H9 (cell line): ENCODE data around the gene GDAP1L1. TPM values are rescaled to one million over a fixed set of nuclear protein-coding genes. Genes with fewer than 3 reads are reported as not detected.

Source experiments
- DNase-seq: peaks from one replicate; pipeline ENCODE4 v3.0.0-alpha.2; 2017
- H2AFZ ChIP-seq: one replicate; pipeline ENCODE4 v1.6.1; 2013; ENCODE audit warnings: mild to moderate bottlenecking, low read length, control low read depth, moderate library complexity
- H2AK5ac ChIP-seq: 2 replicates; pipeline ENCODE4 v1.6.1; 2013; ENCODE audit warnings: low read length, control low read depth, mixed read lengths; ENCODE audit not compliant: insufficient read length
- H2BK120ac ChIP-seq: one replicate; pipeline ENCODE4 v1.6.1; 2013; ENCODE audit warnings: low read depth, mild to moderate bottlenecking, low read length, control low read depth, inconsistent platforms; ENCODE audit not compliant: poor library complexity, severe bottlenecking
- H2BK12ac ChIP-seq: 2 replicates; pipeline ENCODE4 v1.6.1; 2013; ENCODE audit warnings: low read length, control low read depth, mixed read lengths, low read depth; ENCODE audit not compliant: insufficient read length
- H2BK15ac ChIP-seq: 2 replicates; pipeline ENCODE4 v1.6.1; 2013; ENCODE audit warnings: low read depth, low read length, control low read depth
- H2BK20ac ChIP-seq: one replicate; pipeline ENCODE4 v1.6.1; 2013; ENCODE audit warnings: low read depth, mild to moderate bottlenecking, low read length, control low read depth, inconsistent platforms; ENCODE audit not compliant: poor library complexity, severe bottlenecking
- H2BK5ac ChIP-seq: 2 replicates; pipeline ENCODE4 v1.6.1; 2013; ENCODE audit warnings: low read length, control low read depth, mixed read lengths; ENCODE audit not compliant: insufficient read length
- H3K14ac ChIP-seq: 2 replicates; pipeline ENCODE4 v1.6.1; 2013; ENCODE audit warnings: low read length, control low read depth; ENCODE audit not compliant: insufficient read depth
- H3K18ac ChIP-seq: 2 replicates; pipeline ENCODE4 v1.6.1; 2013; ENCODE audit warnings: low read depth, mild to moderate bottlenecking, mixed read lengths, low read length, control low read depth; ENCODE audit not compliant: insufficient read length
- H3K23ac ChIP-seq: 2 replicates; pipeline ENCODE4 v1.6.1; 2013; ENCODE audit warnings: low read length, control low read depth, mixed read lengths, low read depth; ENCODE audit not compliant: insufficient read length
- H3K23me2 ChIP-seq: 2 replicates; pipeline ENCODE4 v1.6.1; 2013; ENCODE audit warnings: low read depth, mild to moderate bottlenecking, mixed read lengths, low read length, control low read depth; ENCODE audit not compliant: insufficient read length, poor library complexity, severe bottlenecking
- H3K27ac ChIP-seq: 2 replicates; pipeline ENCODE4 v1.5.1; 2013; ENCODE audit warnings: low read length, control low read depth, mixed read lengths, low read depth; ENCODE audit not compliant: insufficient read length
- H3K27me3 ChIP-seq: 2 replicates; pipeline ENCODE4 v1.6.1; 2013; ENCODE audit warnings: low read length, control low read depth, inconsistent platforms; ENCODE audit not compliant: insufficient read depth
- H3K4ac ChIP-seq: 2 replicates; pipeline ENCODE4 v1.6.1; 2013; ENCODE audit warnings: low read depth, mild to moderate bottlenecking, control low read depth, inconsistent platforms, low read length, moderate library complexity
- H3K4me1 ChIP-seq: 2 replicates; pipeline ENCODE4 v1.6.1; 2013; ENCODE audit warnings: low read length, control low read depth, inconsistent platforms; ENCODE audit not compliant: insufficient read depth
- H3K4me2 ChIP-seq: 2 replicates; pipeline ENCODE4 v1.6.1; 2013; ENCODE audit warnings: low read length, control low read depth, mixed read lengths; ENCODE audit not compliant: insufficient read length, insufficient read depth
- H3K56ac ChIP-seq: 2 replicates; pipeline ENCODE4 v1.6.1; 2013; ENCODE audit warnings: low read depth, mild to moderate bottlenecking, mixed read lengths, low read length, control low read depth; ENCODE audit not compliant: insufficient read length
- H3K79me1 ChIP-seq: 2 replicates; pipeline ENCODE4 v1.6.1; 2013; ENCODE audit warnings: low read depth, mild to moderate bottlenecking, moderate library complexity, low read length, control low read depth, inconsistent platforms; ENCODE audit not compliant: insufficient read depth, poor library complexity, severe bottlenecking
- H3K79me2 ChIP-seq: 2 replicates; pipeline ENCODE4 v1.6.1; 2013; ENCODE audit warnings: low read length, control low read depth, inconsistent platforms; ENCODE audit not compliant: insufficient read depth
- H3K9ac ChIP-seq: 2 replicates; pipeline ENCODE4 v1.6.1; 2013; ENCODE audit warnings: low read length, control low read depth, mixed read lengths; ENCODE audit not compliant: insufficient read length; ENCODE audit errors: extremely low read depth
- H3K9me3 ChIP-seq: one replicate; pipeline ENCODE4 v1.6.1; 2013; ENCODE audit warnings: low read depth, low read length, inconsistent platforms; ENCODE audit not compliant: control insufficient read depth
- H3T11ph ChIP-seq: one replicate; pipeline ENCODE4 v1.6.1; 2013; ENCODE audit warnings: mild to moderate bottlenecking, low read length, control low read depth, inconsistent platforms
- H4K20me1 ChIP-seq: one replicate; pipeline ENCODE4 v1.6.1; 2013; ENCODE audit not compliant: control insufficient read depth, insufficient read length, insufficient read depth
- H4K5ac ChIP-seq: 2 replicates; pipeline ENCODE4 v1.6.1; 2013; ENCODE audit warnings: low read depth, mild to moderate bottlenecking, mixed read lengths, low read length, control low read depth; ENCODE audit not compliant: insufficient read length
- H4K8ac ChIP-seq: replicated peaks from 2 replicates; pipeline ENCODE4 v1.6.1; 2013; ENCODE audit warnings: low read length, control low read depth, mixed read lengths, low read depth; ENCODE audit not compliant: insufficient read length
- H4K91ac ChIP-seq: 2 replicates; pipeline ENCODE4 v1.6.1; 2013; ENCODE audit warnings: low read depth, mild to moderate bottlenecking, moderate library complexity, mixed read lengths, low read length, control low read depth; ENCODE audit not compliant: insufficient read length
- H3K27ac Mint-ChIP-seq, 3 experiments: 2 replicates in 2 of 3; 3 replicates in 1 of 3; pipeline ENCODE4 v1.8.0; 2020 to 2021; ENCODE audit warnings: mixed read lengths in 3 of 3, mild to moderate bottlenecking in 1 of 3, moderate library complexity in 1 of 3
- H3K27me3 Mint-ChIP-seq: 2 replicates; pipeline ENCODE4 v1.8.0; 2021; ENCODE audit warnings: low read depth, mild to moderate bottlenecking, moderate library complexity, mixed read lengths
- H3K36me3 Mint-ChIP-seq, 3 experiments: 2 replicates in 2 of 3; 3 replicates in 1 of 3; pipeline ENCODE4 v1.8.0; 2020 to 2021; ENCODE audit warnings: low read depth in 3 of 3, mixed read lengths in 3 of 3; ENCODE audit not compliant: insufficient read depth in 1 of 3
- H3K4me1 Mint-ChIP-seq, 2 experiments: 2 replicates each; pipeline ENCODE4 v1.8.0; 2020; ENCODE audit warnings: mixed read lengths in 2 of 2
- H3K4me3 Mint-ChIP-seq, 2 experiments: 2 replicates in 1 of 2; 3 replicates in 1 of 2; pipeline ENCODE4 v1.8.0; 2020 to 2021; ENCODE audit warnings: mild to moderate bottlenecking in 2 of 2, mixed read lengths in 2 of 2, moderate library complexity in 1 of 2
- H3K9me3 Mint-ChIP-seq, 2 experiments: 2 replicates in 1 of 2; 3 replicates in 1 of 2; pipeline ENCODE4 v1.8.0; 2020; ENCODE audit warnings: mild to moderate bottlenecking in 2 of 2, mixed read lengths in 2 of 2, moderate library complexity in 1 of 2
- total RNA-seq: library from RNA; stranded (reverse); gene quantifications from 2 replicates; pipeline ENCODE4 v1.2.1, GENCODE V29; 2021
- TF ChIP-seq, protein P1 (sequence below): fragments of 200-600 bp; sonication (generic); conservative IDR thresholded peaks from 3 replicates; pipeline ENCODE4 v1.8.0; 2021; ENCODE audit warnings: antibody characterized with exemption, mild to moderate bottlenecking

Gene GDAP1L1
- total RNA-seq, 1 experiment from 2014 or later = 5.9 TPM

DNA sequence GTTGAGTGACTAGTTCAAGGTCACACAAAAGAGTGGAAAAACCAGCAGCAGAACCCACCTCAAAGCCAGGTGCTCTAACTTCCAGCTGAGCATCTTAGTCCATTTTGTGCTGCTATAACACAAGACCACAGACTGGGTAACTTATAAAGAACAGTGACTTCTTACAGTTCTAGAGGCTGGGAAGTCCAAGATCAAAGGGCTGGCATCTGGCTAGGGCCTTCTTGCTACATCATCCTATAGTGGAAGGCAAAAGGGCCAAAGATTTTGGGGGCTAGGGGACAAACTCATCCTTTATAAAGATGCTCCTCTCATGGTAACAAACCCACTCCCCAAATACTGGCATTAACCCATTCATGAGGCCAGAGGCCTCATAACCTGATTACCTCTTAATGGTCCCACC, 54.2 kb downstream of the GDAP1L1 start:
- no peak overlapping the region for H3K27ac ChIP-seq
- no peak overlapping the region for H3K18ac ChIP-seq
- H3K27me3 Mint-ChIP-seq = no peaks in the 10 kb centered on the region
- no peak overlapping the region for H3K56ac ChIP-seq
- H3K4me1 Mint-ChIP-seq = no peaks in the 10 kb centered on the region
- no peak overlapping the region for H4K8ac ChIP-seq
- H3K4me2 ChIP-seq = no peak overlapping the region
- H3K4ac ChIP-seq = no peak overlapping the region
- H2BK5ac ChIP-seq = no peak overlapping the region
- H3K79me2 ChIP-seq = no peaks in the 10 kb centered on the region
- no peaks in the 10 kb centered on the region; a peak in 1 of 5 replicates for H3K9me3 Mint-ChIP-seq
- H2BK12ac ChIP-seq = no peak overlapping the region
- H2AFZ ChIP-seq = no peak overlapping the region
- H3K23ac ChIP-seq = no peak overlapping the region
- H3K9me3 ChIP-seq = no peaks in the 10 kb centered on the region
- no peaks in the 10 kb centered on the region for H3K36me3 Mint-ChIP-seq
- no peaks in the 10 kb centered on the region for H3K23me2 ChIP-seq
- DNase-seq = no peak
- no peak overlapping the region for H2AK5ac ChIP-seq
- no peaks in the 10 kb centered on the region for H3K4me1 ChIP-seq
- H2BK15ac ChIP-seq = no peak overlapping the region
- H3T11ph ChIP-seq = no peak overlapping the region
- peaks cover 2% of the 10 kb centered on the region for H4K20me1 ChIP-seq
- no peak overlapping the region for H4K91ac ChIP-seq
- H3K4me3 Mint-ChIP-seq = no peak overlapping the region
- TF ChIP-seq, protein P1, sequence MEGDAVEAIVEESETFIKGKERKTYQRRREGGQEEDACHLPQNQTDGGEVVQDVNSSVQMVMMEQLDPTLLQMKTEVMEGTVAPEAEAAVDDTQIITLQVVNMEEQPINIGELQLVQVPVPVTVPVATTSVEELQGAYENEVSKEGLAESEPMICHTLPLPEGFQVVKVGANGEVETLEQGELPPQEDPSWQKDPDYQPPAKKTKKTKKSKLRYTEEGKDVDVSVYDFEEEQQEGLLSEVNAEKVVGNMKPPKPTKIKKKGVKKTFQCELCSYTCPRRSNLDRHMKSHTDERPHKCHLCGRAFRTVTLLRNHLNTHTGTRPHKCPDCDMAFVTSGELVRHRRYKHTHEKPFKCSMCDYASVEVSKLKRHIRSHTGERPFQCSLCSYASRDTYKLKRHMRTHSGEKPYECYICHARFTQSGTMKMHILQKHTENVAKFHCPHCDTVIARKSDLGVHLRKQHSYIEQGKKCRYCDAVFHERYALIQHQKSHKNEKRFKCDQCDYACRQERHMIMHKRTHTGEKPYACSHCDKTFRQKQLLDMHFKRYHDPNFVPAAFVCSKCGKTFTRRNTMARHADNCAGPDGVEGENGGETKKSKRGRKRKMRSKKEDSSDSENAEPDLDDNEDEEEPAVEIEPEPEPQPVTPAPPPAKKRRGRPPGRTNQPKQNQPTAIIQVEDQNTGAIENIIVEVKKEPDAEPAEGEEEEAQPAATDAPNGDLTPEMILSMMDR = no peak
- no peak overlapping the region for H3K9ac ChIP-seq
- no peak overlapping the region for H4K5ac ChIP-seq
- no peak overlapping the region for H3K27ac Mint-ChIP-seq
- no peak overlapping the region for H2BK120ac ChIP-seq
- H2BK20ac ChIP-seq = no peak overlapping the region
- H3K79me1 ChIP-seq = no peaks in the 10 kb centered on the region
- no peak overlapping the region for H3K14ac ChIP-seq
- H3K27me3 ChIP-seq = no peaks in the 10 kb centered on the region
